IMR-90 (cell line): ENCODE data around the gene PIAS2. TPM values are rescaled to one million over a fixed set of nuclear protein-coding genes. Genes with fewer than 3 reads are reported as not detected.

Source experiments
- ATAC-seq: fragments of 200-7000 bp; cut with Tn5 transposase; 2 replicates; pipeline ENCODE4 v1.9.1; 2020; ENCODE audit warnings: low read depth, mild to moderate bottlenecking, moderate library complexity
- BruUV-seq: library from RNA; stranded (reverse); fragments of 400-500 nt; replicated peaks from 2 replicates; lab custom pipeline; 2021; lab: Mats Ljungman, UMichigan
- CTCF ChIA-PET: fragments of 300-600 bp; formaldehyde crosslinking; extraction: SDS; loops from one replicate; lab custom pipeline; 2021; ENCODE audit warnings: antibody characterized with exemption; lab: Yijun Ruan, JAX
- POLR2A ChIA-PET: fragments of 300-600 bp; sonication (Branson Sonifier 250); formaldehyde crosslinking; loops from one replicate; lab custom pipeline; 2022; ENCODE audit warnings: antibody characterized with exemption; ENCODE audit not compliant: unreplicated experiment; lab: Charles Lee
- DNase-seq: peaks from one replicate; pipeline ENCODE4 v3.0.0; 2013
- H2AFZ ChIP-seq: replicated peaks from 2 replicates; pipeline ENCODE3; 2013; ENCODE audit warnings: low read length, mild to moderate bottlenecking; ENCODE audit not compliant: poor library complexity
- H2AK5ac ChIP-seq: 2 replicates; pipeline ENCODE4 v1.6.1; 2013; ENCODE audit warnings: low read depth, low read length, inconsistent platforms
- H2AK9ac ChIP-seq: replicated peaks from 2 replicates; pipeline ENCODE3; 2013; ENCODE audit warnings: mild to moderate bottlenecking, low read depth, low read length, moderate library complexity; ENCODE audit not compliant: poor library complexity
- H2BK120ac ChIP-seq: 2 replicates; pipeline ENCODE4 v1.6.1; 2013; ENCODE audit warnings: low read depth, low read length, inconsistent platforms
- H2BK15ac ChIP-seq: 3 replicates; pipeline ENCODE4 v1.6.1; 2013; ENCODE audit warnings: low read depth, low read length, inconsistent platforms
- H2BK20ac ChIP-seq: 2 replicates; pipeline ENCODE4 v1.6.1; 2013; ENCODE audit warnings: low read depth, mild to moderate bottlenecking, inconsistent platforms, low read length, moderate library complexity
- H2BK5ac ChIP-seq: 2 replicates; pipeline ENCODE4 v1.6.1; 2013; ENCODE audit warnings: mild to moderate bottlenecking, low read depth, low read length, inconsistent platforms; ENCODE audit not compliant: poor library complexity, severe bottlenecking
- H3K14ac ChIP-seq: replicated peaks from 2 replicates; pipeline ENCODE4 v1.6.1; 2013; ENCODE audit warnings: low read depth, low read length, inconsistent platforms
- H3K18ac ChIP-seq: 2 replicates; pipeline ENCODE4 v1.6.1; 2013; ENCODE audit warnings: low read depth, low read length, control low read depth
- H3K23ac ChIP-seq: 2 replicates; pipeline ENCODE4 v1.6.1; 2013; ENCODE audit warnings: low read depth, low read length, inconsistent platforms
- H3K27ac ChIP-seq: 2 replicates; pipeline ENCODE4 v1.5.1; 2013; ENCODE audit warnings: mild to moderate bottlenecking, control low read depth, low read length; ENCODE audit not compliant: insufficient read depth
- H3K27me3 ChIP-seq: 2 replicates; pipeline ENCODE4 v1.6.1; 2013; ENCODE audit warnings: low read length; ENCODE audit not compliant: control insufficient read depth, insufficient read depth
- H3K36me3 ChIP-seq: 2 replicates; pipeline ENCODE4 v1.6.1; 2013; ENCODE audit warnings: low read length, mixed read lengths; ENCODE audit not compliant: control insufficient read depth, insufficient read depth
- H3K4ac ChIP-seq: 2 replicates; pipeline ENCODE4 v1.6.1; 2013; ENCODE audit warnings: low read depth, low read length, inconsistent platforms
- H3K4me1 ChIP-seq: 2 replicates; pipeline ENCODE4 v1.6.1; 2013; ENCODE audit warnings: low read length, mixed read lengths; ENCODE audit not compliant: control insufficient read depth, insufficient read depth
- H3K4me2 ChIP-seq: 2 replicates; pipeline ENCODE4 v1.6.1; 2013; ENCODE audit warnings: low read depth, mild to moderate bottlenecking, control low read depth, low read length, moderate library complexity
- H3K4me3 ChIP-seq: 2 replicates; pipeline ENCODE4 v1.5.1; 2013; ENCODE audit warnings: low read depth, mild to moderate bottlenecking, control low read depth, low read length, moderate library complexity; ENCODE audit not compliant: insufficient read depth
- H3K56ac ChIP-seq: 2 replicates; pipeline ENCODE4 v1.6.1; 2013; ENCODE audit warnings: low read length, inconsistent platforms; ENCODE audit not compliant: insufficient read depth; ENCODE audit errors: extremely low read depth
- H3K79me1 ChIP-seq, 2 experiments: 2 replicates each; pipeline ENCODE4 v1.6.1; 2013; ENCODE audit warnings: low read length in 2 of 2, inconsistent platforms in 1 of 2, low read depth in 1 of 2
- H3K9ac ChIP-seq: 2 replicates; pipeline ENCODE4 v1.6.1; 2013; ENCODE audit warnings: low read depth, low read length, control low read depth
- H3K9me1 ChIP-seq: 2 replicates; pipeline ENCODE4 v1.6.1; 2013; ENCODE audit warnings: low read length, inconsistent platforms; ENCODE audit not compliant: insufficient read depth
- H3K9me3 ChIP-seq: 2 replicates; pipeline ENCODE4 v1.6.1; 2013; ENCODE audit warnings: low read length; ENCODE audit not compliant: control insufficient read depth, insufficient read depth
- H4K20me1 ChIP-seq: 2 replicates; pipeline ENCODE4 v1.6.1; 2013; ENCODE audit warnings: low read length, inconsistent platforms; ENCODE audit not compliant: insufficient read depth
- H4K5ac ChIP-seq: 2 replicates; pipeline ENCODE4 v1.6.1; 2013; ENCODE audit warnings: mild to moderate bottlenecking, low read depth, low read length, control low read depth
- H4K8ac ChIP-seq, 2 experiments: 2 replicates each; pipeline ENCODE4 v1.6.1; 2013; ENCODE audit warnings: low read depth in 2 of 2, low read length in 2 of 2, control low read depth in 1 of 2, inconsistent platforms in 1 of 2
- H4K91ac ChIP-seq: 2 replicates; pipeline ENCODE4 v1.6.1; 2013; ENCODE audit warnings: low read depth, low read length, inconsistent platforms; ENCODE audit not compliant: insufficient read depth
- CHD1 ChIP-seq: IDR thresholded peaks from 2 replicates; pipeline ENCODE4 v1.6.1; 2012; ENCODE audit warnings: low read depth, low read length, improper control_type of control experiment
- CTCF ChIP-seq: conservative IDR thresholded peaks from 2 replicates; pipeline ENCODE4 v1.5.1; 2012; ENCODE audit warnings: mild to moderate bottlenecking, low read depth, low read length, improper control_type of control experiment
- ELK1 ChIP-seq: fragments of 150-350 bp; IDR thresholded peaks from 2 replicates; pipeline ENCODE4 v1.6.1; 2016; ENCODE audit warnings: low read depth, mild to moderate bottlenecking, low read length, moderate library complexity, borderline replicate concordance
- MAFK ChIP-seq: IDR thresholded peaks from 2 replicates; pipeline ENCODE4 v1.6.1; 2012; ENCODE audit warnings: low read depth, low read length, improper control_type of control experiment
- MAZ ChIP-seq: IDR thresholded peaks from 2 replicates; pipeline ENCODE4 v1.6.1; 2012; ENCODE audit warnings: low read depth, mild to moderate bottlenecking, low read length, improper control_type of control experiment, moderate library complexity, borderline replicate concordance
- MXI1 ChIP-seq: IDR thresholded peaks from 2 replicates; pipeline ENCODE4 v1.6.1; 2012; ENCODE audit warnings: low read depth, mild to moderate bottlenecking, low read length, moderate library complexity, borderline replicate concordance
- RAD21 ChIP-seq: IDR thresholded peaks from 2 replicates; pipeline ENCODE4 v1.6.1; 2012; ENCODE audit warnings: low read length, improper control_type of control experiment
- RCOR1 ChIP-seq: IDR thresholded peaks from 2 replicates; pipeline ENCODE4 v1.6.1; 2012; ENCODE audit warnings: mild to moderate bottlenecking, low read length, improper control_type of control experiment; ENCODE audit not compliant: insufficient replicate concordance
- RFX5 ChIP-seq: IDR thresholded peaks from 2 replicates; pipeline ENCODE4 v1.8.0; 2012; ENCODE audit warnings: low read depth, mild to moderate bottlenecking, low read length, moderate library complexity
- SMC3 ChIP-seq: fragments of 150-350 bp; IDR thresholded peaks from 2 replicates; pipeline ENCODE4 v1.6.1; 2016; ENCODE audit warnings: low read depth, mild to moderate bottlenecking, antibody characterized with exemption, low read length, moderate library complexity
- USF2 ChIP-seq: fragments of 150-350 bp; IDR thresholded peaks from 2 replicates; pipeline ENCODE4 v1.6.1; 2017; ENCODE audit warnings: mild to moderate bottlenecking, antibody characterized with exemption, low read length, low read depth
- WGBS, 2 experiments: methylation state at CpG; one replicate each; pipeline versions ENCODE4 v1.1.5 to v1.1.7; 2013; ENCODE audit warnings: missing lambda C conversion rate in 2 of 2; ENCODE audit not compliant: insufficient read length in 1 of 2; ENCODE audit errors: extremely low coverage in 2 of 2; 5-methylcytosine and 5-hydroxymethylcytosine counted together
- dilution Hi-C: fragments of 300-500 bp; cut with HindIII; formaldehyde crosslinking; loops from one replicate; pipeline ENCODE4 v1.14.3; 2018; ENCODE audit warnings: low sequenced_read_pairs; ENCODE audit not compliant: unreplicated experiment
- in situ Hi-C: fragments of 300-500 bp; cut with MboI; formaldehyde crosslinking; loops from 3 replicates; pipeline ENCODE4 v1.14.3; 2019; ENCODE audit warnings: low sequenced_read_pairs, inconsistent platforms, mixed read lengths
- intact Hi-C: fragments of 100-400 bp; cut with micrococcal nuclease; formaldehyde crosslinking; loops from 2 replicates; pipeline ENCODE4 v1.10.0; 2022
- polyA plus RNA-seq, 3 experiments: library from polyadenylated mRNA; depleted of rRNA; stranded (reverse); fragments of >200 nt; gene quantifications; 2 replicates each; pipeline ENCODE4 v1.2.3, GENCODE V29; 2012; ENCODE audit warnings: low replicate concordance in 1 of 3
- total RNA-seq: library from RNA; depleted of rRNA; stranded (reverse); fragments of >200 nt; gene quantifications from 2 replicates; pipeline ENCODE4 v1.2.3, GENCODE V29; 2012

Gene PIAS2
- total and polyA plus RNA-seq, 2 of the 4 experiments (the other 2 are of a cell fraction): 15.1 to 28.9 TPM

GRCh38 chr18:46761059-46761769, 156.1 kb downstream of the PIAS2 start:
- H3K9me3 ChIP-seq: no peaks in the 10 kb centered on the region
- no peak overlapping the region for H3K4ac ChIP-seq
- H3K79me1 ChIP-seq: no peaks in the 10 kb centered on the region
- no peak overlapping the region for H2BK20ac ChIP-seq
- POLR2A ChIA-PET: no interaction called here
- H4K5ac ChIP-seq: no peak overlapping the region
- intact Hi-C loops (no loop called here), in situ Hi-C loops (no loop called here), dilution Hi-C loops (no loop called here)
- H2BK15ac ChIP-seq: no peak overlapping the region
- no peak overlapping the region for H3K56ac ChIP-seq
- H2AFZ ChIP-seq: no peak overlapping the region
- H3K9ac ChIP-seq: no peak overlapping the region
- no peak overlapping the region for H3K4me2 ChIP-seq
- H2AK9ac ChIP-seq: no peak overlapping the region
- no peak for TF ChIP-seq RCOR1
- no peak for TF ChIP-seq ELK1
- TF ChIP-seq USF2: no peak
- no peak for TF ChIP-seq SMC3
- TF ChIP-seq MXI1: no peak
- no peak for TF ChIP-seq MAZ
- no peak for TF ChIP-seq CTCF
- TF ChIP-seq RFX5: no peak
- TF ChIP-seq RAD21: no peak
- no peak for TF ChIP-seq CHD1
- no peak for TF ChIP-seq MAFK
- peaks cover 32% of the 10 kb centered on the region for H3K27me3 ChIP-seq
- WGBS, 2 experiments: no CpG with 5 or more reads among the region's 2 CpGs
- H3K36me3 ChIP-seq: no peaks in the 10 kb centered on the region
- H2AK5ac ChIP-seq: no peak overlapping the region
- no peak overlapping the region for H2BK5ac ChIP-seq
- no peak overlapping the region for H3K14ac ChIP-seq
- no TSS peak for BruUV-seq
- peaks cover 2% of the 10 kb centered on the region; the same call in 1 of the 2 replicates for H3K4me1 ChIP-seq
- CTCF ChIA-PET: no interaction called here
- H4K8ac ChIP-seq: no peak overlapping the region
- no peaks in the 10 kb centered on the region for H3K9me1 ChIP-seq
- H3K27ac ChIP-seq: no peak overlapping the region
- H3K4me3 ChIP-seq: no peak overlapping the region
- no peak overlapping the region for H4K91ac ChIP-seq
- DNase-seq (no peak), ATAC-seq (no peak)
- no peaks in the 10 kb centered on the region for H4K20me1 ChIP-seq
- H2BK120ac ChIP-seq: no peak overlapping the region
- no peak overlapping the region for H3K23ac ChIP-seq
- no peak overlapping the region for H3K18ac ChIP-seq
